ENCODE results near the gene EXTL2.

DNA sequence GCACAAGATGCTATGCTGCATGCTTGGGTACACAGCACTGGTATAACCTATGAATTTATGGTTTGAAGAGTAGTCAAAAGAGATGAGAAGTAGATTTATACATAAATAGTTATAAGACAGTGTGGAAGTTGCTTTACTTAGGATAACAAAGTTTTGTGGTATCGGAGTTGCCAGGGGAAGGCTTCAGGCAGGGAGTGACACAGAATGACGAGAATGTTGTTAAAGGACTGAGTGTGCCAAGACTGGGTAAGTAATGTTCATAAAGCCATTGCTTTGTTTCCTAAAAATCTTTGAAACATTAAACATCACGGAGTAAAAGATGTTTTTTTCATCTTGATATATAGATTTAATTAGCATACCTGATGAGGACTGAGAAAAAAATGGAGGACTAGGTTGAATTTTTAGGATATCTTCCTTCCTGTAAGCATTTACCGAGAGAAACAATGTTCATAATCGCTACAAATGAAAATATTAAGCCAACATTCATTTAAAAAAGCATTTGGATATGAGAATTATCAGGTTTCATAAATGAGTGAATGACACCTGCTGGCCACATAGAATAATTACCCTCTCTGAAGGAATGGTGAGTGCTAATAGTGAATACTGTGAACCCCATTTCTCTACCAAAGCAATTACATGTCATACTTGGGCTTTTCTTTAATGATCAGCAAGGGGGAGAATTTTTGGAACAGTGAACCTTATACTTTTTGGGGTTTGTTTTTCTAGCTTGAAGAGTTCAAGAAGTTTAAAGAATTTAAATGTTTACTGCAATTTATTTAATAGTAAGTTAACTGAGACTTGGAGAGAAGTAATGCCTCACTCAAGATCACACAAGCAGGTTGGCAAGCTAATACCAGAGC, 28.4 kb downstream of the EXTL2 start:
- TF ChIP-seq EZH2phosphoT487 (IDR thresholded peaks at IDR 0.05; ENCODE audit: insufficient read depth, low read depth): no peak
- no peak for TF ChIP-seq EZH2 (IDR thresholded peaks at IDR 0.05; ENCODE audit: insufficient read depth, poor library complexity, severe bottlenecking)
